Type B pancreatic cell (in vitro differentiated cells): ENCODE measurements around the gene MIAT. TPM values are rescaled to one million over a fixed set of nuclear protein-coding genes. Genes with fewer than 3 reads are reported as not detected.

Experiments
- DNase-seq: peaks from one replicate; pipeline ENCODE4 v3.0.0; 2021; ENCODE audit warnings: mixed read lengths; ENCODE audit not compliant: unreplicated experiment; ENCODE audit errors: extremely low spot score
- H3K27ac Mint-ChIP-seq: 2 replicates; pipeline ENCODE4 v1.8.0; 2021; ENCODE audit warnings: mild to moderate bottlenecking, mixed read lengths
- H3K27me3 Mint-ChIP-seq: 2 replicates; pipeline ENCODE4 v1.8.0; 2021; ENCODE audit warnings: mixed read lengths
- H3K36me3 Mint-ChIP-seq: 2 replicates; pipeline ENCODE4 v1.8.0; 2021; ENCODE audit warnings: mixed read lengths
- H3K4me1 Mint-ChIP-seq: one replicate; pipeline ENCODE4 v1.8.0; 2021; ENCODE audit warnings: mixed read lengths; ENCODE audit not compliant: unreplicated experiment
- H3K4me3 Mint-ChIP-seq: 2 replicates; pipeline ENCODE4 v1.8.0; 2021; ENCODE audit warnings: mild to moderate bottlenecking, mixed read lengths
- H3K9me3 Mint-ChIP-seq: 2 replicates; pipeline ENCODE4 v1.8.0; 2021; ENCODE audit warnings: mixed read lengths
- CTCF ChIP-seq: fragments of 200-600 bp; sonication (generic); conservative IDR thresholded peaks from 2 replicates; pipeline ENCODE4 v1.5.0; 2021; ENCODE audit warnings: antibody characterized with exemption, mild to moderate bottlenecking
- total RNA-seq: library from RNA; stranded (reverse); gene quantifications from 2 replicates; pipeline ENCODE4 v1.2.1, GENCODE V29; 2021; ENCODE audit warnings: low replicate concordance

The MIAT gene
- total RNA-seq, 1 donor from 2014 or later, result 12.2 TPM

- peaks cover 77% of the 10 kb centered on the region for H3K27me3 Mint-ChIP-seq
- DNase-seq, result no peak
Measured at GRCh38 chr22:26658161-26658560, 773 bp downstream of the MIAT start.

GRCh38 chr22:26658671-26659478 lies 1.5 kb downstream of the MIAT start:
- H3K27me3 Mint-ChIP-seq, result peaks cover 70% of the 10 kb centered on the region
- no peak for TF ChIP-seq CTCF
- H3K4me1 Mint-ChIP-seq, result peaks cover 15% of the 10 kb centered on the region
- H3K4me3 Mint-ChIP-seq, result peak overlapping the region; percentile 78
- no peaks in the 10 kb centered on the region for H3K9me3 Mint-ChIP-seq
- H3K27ac Mint-ChIP-seq, result peak overlapping the region; percentile 58
- H3K36me3 Mint-ChIP-seq, result no peaks in the 10 kb centered on the region
- no peak for DNase-seq

More at GRCh38 chr22:26658161-26658560, 773 bp downstream of the MIAT start:
- Mint-ChIP-seq H3K27ac (no peak overlapping the region), H3K4me3 (peak overlapping the region; percentile 74), H3K9me3 (no peaks in the 10 kb centered on the region), H3K36me3 (no peaks in the 10 kb centered on the region), H3K4me1 (peaks cover 15% of the 10 kb centered on the region)
- no peak for TF ChIP-seq CTCF

GRCh38 chr22:26660356-26660755 lies 3.0 kb downstream of the MIAT start:
- no peak for DNase-seq
- Mint-ChIP-seq H3K27ac (peak overlapping the region; percentile 2), H3K36me3 (no peaks in the 10 kb centered on the region), H3K4me3 (peak overlapping the region; percentile 27), H3K9me3 (no peaks in the 10 kb centered on the region), H3K4me1 (peaks cover 15% of the 10 kb centered on the region), H3K27me3 (peaks cover 64% of the 10 kb centered on the region)
- TF ChIP-seq CTCF, result no peak

- H3K4me3 Mint-ChIP-seq, result peak overlapping the region; percentile 27
- H3K4me1 Mint-ChIP-seq, result peaks cover 15% of the 10 kb centered on the region
- peak overlapping the region; percentile 2 for H3K27ac Mint-ChIP-seq
- H3K27me3 Mint-ChIP-seq, result peaks cover 56% of the 10 kb centered on the region
- DNase-seq, result no peak
- no peak for TF ChIP-seq CTCF
- H3K36me3 Mint-ChIP-seq, result no peaks in the 10 kb centered on the region
- no peaks in the 10 kb centered on the region for H3K9me3 Mint-ChIP-seq
Measured at GRCh38 chr22:26660961-26661578, 3.7 kb downstream of the MIAT start.

- no peak for TF ChIP-seq CTCF
- Mint-ChIP-seq H3K4me3 (no peak overlapping the region), H3K27me3 (peaks cover 46% of the 10 kb centered on the region), H3K27ac (no peak overlapping the region), H3K36me3 (no peaks in the 10 kb centered on the region), H3K9me3 (no peaks in the 10 kb centered on the region), H3K4me1 (peaks cover 15% of the 10 kb centered on the region)
- DNase-seq, result no peak
Measured at GRCh38 chr22:26662160-26662559, 4.8 kb downstream of the MIAT start.
